ENCODE measurements around the gene AFG1L. TPM values are rescaled to one million over a fixed set of nuclear protein-coding genes. Genes with fewer than 3 reads are reported as not detected.

The AFG1L gene
- total RNA-seq, 2 donors from 2014 or later, result 2.9 to 4.1 TPM

DNA sequence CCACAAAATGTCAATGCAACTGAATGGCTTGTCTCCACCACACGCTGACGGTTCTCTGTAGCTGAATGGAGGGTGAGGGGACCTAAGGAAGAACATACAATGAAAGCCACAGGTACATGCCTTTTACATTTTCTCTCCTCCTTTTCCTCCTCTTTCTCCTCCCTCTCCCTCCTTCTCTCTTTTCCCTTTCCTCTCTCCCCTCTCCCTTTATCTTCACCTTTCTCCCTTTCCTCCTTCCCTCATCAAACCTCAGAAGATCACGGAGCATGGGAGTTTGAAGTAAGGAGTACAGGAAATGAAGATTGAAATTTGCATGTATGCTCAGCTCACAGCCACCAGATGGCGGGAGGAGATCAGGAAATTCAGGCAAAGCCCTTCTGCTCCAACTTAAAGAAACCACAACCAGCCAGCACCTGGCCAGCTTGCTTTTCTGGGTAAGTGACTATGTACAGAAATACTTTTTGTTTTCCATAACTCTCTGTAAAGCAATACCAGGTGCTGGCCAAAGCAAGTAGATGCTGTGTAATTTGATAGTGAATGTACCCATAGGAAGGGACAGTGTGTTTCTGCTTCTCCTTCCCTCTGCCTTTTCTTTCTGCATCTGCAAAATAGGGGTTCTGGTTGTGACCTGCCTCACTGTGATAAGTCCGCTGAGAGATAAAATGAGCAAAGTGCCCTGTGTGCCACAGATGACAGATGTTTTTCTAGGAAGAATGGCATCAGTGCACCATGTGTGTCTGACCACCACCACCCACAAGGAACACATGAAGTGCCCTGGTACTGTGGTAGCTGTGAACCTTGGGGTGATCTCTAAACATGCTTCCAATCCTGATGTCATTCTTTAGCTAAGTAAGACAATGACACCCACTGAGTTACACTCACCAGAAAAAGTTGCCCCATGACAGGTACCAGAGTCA is 247.2 kb downstream of the AFG1L start:
- Histone ChIP-seq H3K4me3 (no peak overlapping the region), H3K9me3 (peaks cover 0 to 10% of the 10 kb centered on the region in 2 donors), H3K27ac (no peak overlapping the region), H3K36me3 (no peaks in the 10 kb centered on the region), H3K27me3 (no peaks in the 10 kb centered on the region), H3K4me1 (peaks cover 0 to 4% of the 10 kb centered on the region in 2 donors)
- DNase-seq (ENCODE audit: low spot score), result peak; percentile 77
- TF ChIP-seq, protein P1, sequence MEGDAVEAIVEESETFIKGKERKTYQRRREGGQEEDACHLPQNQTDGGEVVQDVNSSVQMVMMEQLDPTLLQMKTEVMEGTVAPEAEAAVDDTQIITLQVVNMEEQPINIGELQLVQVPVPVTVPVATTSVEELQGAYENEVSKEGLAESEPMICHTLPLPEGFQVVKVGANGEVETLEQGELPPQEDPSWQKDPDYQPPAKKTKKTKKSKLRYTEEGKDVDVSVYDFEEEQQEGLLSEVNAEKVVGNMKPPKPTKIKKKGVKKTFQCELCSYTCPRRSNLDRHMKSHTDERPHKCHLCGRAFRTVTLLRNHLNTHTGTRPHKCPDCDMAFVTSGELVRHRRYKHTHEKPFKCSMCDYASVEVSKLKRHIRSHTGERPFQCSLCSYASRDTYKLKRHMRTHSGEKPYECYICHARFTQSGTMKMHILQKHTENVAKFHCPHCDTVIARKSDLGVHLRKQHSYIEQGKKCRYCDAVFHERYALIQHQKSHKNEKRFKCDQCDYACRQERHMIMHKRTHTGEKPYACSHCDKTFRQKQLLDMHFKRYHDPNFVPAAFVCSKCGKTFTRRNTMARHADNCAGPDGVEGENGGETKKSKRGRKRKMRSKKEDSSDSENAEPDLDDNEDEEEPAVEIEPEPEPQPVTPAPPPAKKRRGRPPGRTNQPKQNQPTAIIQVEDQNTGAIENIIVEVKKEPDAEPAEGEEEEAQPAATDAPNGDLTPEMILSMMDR (IDR thresholded peaks at IDR 0.05), result peak; percentile 67 to 88

DNA sequence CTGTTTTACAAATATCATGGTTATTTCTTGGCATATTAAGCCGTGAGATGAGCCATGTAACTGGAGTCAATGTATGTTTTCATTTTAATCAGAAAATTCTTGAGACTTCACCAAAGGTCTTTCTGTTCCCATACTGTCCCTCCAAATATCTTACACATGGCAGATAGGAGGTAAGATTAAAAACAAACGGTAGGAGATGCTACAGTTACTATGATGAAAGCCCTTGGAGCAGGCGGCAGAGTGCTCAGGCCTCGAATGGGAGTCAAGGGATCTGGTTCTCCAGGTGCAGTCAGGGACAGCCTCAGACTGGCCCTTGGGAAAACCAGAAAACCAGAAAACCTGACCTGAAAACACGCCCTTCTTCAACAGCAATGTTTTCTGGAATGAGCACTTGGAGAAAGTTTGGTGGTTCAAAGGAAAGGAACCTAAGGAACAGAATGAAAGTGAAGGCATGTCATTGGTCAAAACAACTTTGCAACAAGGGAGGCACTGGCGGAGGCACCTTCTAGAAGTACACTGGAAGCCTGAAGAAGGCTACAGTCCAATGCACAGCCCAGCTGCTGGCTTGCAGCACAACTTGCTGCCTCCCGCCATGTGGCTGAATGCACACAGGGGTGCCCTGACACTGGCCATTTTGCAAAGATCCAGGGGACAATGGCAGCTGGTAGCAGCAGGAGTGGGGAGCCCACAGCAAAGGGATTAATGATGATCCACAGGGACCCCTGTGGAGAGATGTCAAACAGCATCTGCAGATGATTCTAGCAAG is 248.5 kb downstream of the AFG1L start:
- H3K27me3 ChIP-seq, result no peaks in the 10 kb centered on the region
- peaks cover 0 to 4% of the 10 kb centered on the region in 2 donors for H3K4me1 ChIP-seq
- DNase-seq (ENCODE audit: low spot score), result no peak
- H3K9me3 ChIP-seq, result peaks cover 0 to 10% of the 10 kb centered on the region in 2 donors
- TF ChIP-seq, protein P1 (IDR thresholded peaks at IDR 0.05), result no peak
- no peak overlapping the region for H3K27ac ChIP-seq
- H3K4me3 ChIP-seq, result no peak overlapping the region
- no peaks in the 10 kb centered on the region for H3K36me3 ChIP-seq

DNA sequence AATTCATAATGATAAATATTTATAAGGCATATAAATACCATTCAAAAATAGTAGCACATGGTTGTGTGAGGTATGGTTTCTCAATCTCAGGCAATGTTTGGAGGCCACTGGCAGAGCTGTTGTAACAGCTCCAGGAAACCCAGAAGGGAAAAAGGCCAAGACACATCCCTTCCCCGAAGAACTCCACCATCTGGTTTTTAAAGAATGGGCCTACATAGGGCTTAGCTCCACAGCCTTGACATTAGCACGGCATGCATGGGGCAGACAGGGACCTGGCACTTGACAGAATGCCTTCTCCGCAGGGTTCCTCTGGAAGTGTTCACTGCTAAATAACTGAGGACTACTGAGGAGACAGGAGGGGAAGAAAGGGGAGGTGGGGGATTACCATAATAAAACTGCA is 249.8 kb downstream of the AFG1L start:
- Histone ChIP-seq H3K36me3 (no peaks in the 10 kb centered on the region), H3K27ac (no peak overlapping the region), H3K4me1 (peaks cover 0 to 4% of the 10 kb centered on the region in 2 donors), H3K9me3 (peaks cover 0 to 7% of the 10 kb centered on the region in 2 donors), H3K4me3 (no peak overlapping the region), H3K27me3 (no peaks in the 10 kb centered on the region)
- no peak for DNase-seq (ENCODE audit: low spot score)
- TF ChIP-seq, protein P1 (IDR thresholded peaks at IDR 0.05), result no peak

DNA sequence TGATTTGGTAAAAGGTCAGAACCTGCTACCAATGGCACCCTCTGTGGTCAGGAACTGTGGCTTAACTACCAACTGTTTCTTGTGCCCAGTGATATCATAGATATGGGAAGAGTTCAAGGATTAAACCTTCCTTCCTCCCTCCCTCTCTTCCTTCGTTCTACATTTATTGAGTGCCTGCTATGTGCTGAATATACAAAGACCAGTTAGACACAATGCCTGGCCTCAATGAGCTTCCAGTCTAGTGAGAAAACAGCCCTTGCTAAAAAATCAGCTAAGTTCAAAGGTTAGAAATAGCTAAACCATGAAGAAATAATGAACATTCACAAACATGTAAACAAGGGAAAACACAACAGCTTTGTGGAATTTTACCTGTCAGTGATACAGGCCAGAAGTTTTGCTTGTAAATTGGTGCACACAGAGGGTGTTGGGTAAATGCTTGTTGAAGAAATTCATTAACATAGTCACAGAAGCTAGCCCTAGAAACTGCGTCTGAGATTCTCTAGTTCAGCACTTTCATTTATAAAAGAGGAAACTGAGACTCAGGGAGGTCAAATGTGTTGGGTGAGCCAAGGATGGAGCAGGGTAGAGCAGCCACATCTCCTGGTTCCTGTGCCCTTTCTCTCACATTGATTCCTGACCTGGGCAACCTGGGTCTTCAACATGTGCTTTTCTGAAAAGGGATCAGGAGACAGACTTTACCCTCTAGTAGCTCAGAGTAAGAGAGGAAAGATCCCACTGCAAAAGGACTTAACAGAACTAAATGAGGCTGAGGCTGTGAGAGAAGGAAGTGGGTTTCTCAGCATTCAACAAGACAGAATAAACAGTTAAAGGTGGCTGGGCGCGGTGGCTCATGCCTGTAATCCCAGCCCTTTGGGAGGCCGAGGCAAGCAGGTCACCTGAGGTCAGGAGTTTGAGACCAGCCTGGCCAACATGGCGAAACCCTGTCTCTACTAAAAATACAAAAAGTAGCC is 251.5 kb downstream of the AFG1L start:
- H3K27ac ChIP-seq, result no peak overlapping the region

More for the DNA sequence above, 251.5 kb downstream of the AFG1L start:
- Histone ChIP-seq H3K27me3 (no peaks in the 10 kb centered on the region), H3K4me1 (peaks cover 0 to 4% of the 10 kb centered on the region in 2 donors), H3K4me3 (no peak overlapping the region), H3K36me3 (no peaks in the 10 kb centered on the region), H3K9me3 (no peaks in the 10 kb centered on the region)
- TF ChIP-seq, protein P1 (IDR thresholded peaks at IDR 0.05), result no peak
- DNase-seq (ENCODE audit: low spot score), result no peak
